ENCODE data around the gene CPPED1.
"Not testable (repeated sequence)": the region's sequence is repeated elsewhere in the genome, so short reads cannot be mapped to it uniquely, and the experiment has no call there.

Gene CPPED1

DNA sequence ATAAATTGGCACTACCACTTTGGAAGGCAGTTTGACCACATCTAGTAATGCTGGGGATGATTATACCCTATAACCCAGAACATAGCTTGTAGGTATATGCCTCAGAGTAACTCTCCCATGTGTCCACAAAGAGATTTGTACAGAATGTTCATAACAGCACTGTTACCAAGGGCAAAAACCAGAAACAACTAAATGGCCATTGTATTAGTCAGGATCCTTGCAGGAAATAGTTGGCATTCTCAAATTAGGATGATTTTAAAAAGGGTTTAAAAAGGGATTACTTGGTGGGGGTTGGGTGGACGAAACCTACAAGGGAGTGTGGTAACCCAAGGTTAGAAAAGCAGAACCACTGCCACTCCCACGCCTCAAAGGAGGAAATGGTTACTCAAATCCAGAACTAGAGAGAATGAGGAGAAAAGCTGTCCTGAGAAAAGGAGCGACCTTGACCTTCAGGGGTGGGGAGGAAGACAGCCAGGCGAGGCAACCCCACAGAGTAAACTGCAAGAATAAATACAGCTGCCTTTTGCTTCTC, 2.1 kb downstream of the CPPED1 start:
- DNase-seq: peak; percentile 80

DNA sequence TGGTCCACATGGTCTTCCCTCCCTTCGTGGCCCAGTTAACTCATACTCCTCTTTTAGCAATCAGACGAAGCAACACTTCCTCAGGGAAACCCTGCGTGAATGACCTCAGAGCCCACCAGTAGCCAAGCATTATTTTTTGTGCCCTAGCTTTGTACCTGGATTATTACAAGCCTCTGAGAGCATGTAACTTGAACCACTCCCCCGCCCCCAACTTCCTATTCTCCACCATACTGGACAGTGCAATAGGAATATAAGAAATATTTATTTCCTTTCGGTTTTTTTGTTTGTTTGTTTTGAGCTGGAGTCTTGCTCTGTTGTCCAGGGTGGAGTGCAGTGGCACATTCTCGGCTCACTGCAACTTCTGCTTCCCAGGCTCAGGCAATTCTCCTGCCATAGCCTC, 2.9 kb downstream of the CPPED1 start:
- DNase-seq: no peak

DNA sequence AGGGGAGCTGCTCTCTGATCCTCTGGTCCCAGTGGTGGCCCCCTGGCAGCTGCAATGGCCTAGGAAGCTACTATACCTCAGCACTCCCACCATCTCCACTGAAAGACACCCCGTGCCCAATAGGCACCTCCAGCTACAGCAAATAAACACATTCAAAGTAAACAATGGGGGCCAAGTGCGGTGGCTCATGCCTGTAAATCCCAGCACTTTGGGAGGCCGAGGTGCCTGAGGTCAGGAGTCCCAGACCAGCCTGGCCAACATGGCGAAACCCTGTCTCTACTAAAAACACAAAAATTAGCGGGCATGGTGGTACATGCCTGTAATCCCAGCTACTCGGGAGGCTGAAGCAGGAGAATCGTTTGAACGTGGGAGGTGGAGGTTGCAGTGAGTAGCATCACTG, 3.7 kb downstream of the CPPED1 start:
- DNase-seq: not testable (repeated sequence)

DNA sequence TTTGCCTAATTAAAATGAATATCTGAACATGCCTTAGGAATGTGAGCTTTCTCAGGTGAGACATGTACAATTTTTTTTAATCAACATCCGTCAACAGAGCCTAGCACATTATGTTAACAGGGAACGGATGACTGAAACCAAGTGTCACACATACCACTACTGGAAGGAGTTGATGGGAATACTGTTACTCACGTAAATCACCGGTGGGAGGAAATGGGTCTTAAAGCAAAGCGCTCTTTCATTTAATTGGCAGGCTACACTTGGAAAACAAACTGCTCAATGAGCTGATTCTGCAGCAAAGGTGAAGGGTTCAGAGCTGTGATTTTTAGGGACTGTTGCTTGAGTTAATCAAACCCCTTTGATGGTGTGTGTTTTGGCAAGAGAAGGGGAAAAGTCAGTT, 4.8 kb downstream of the CPPED1 start:
- DNase-seq: no peak

DNA sequence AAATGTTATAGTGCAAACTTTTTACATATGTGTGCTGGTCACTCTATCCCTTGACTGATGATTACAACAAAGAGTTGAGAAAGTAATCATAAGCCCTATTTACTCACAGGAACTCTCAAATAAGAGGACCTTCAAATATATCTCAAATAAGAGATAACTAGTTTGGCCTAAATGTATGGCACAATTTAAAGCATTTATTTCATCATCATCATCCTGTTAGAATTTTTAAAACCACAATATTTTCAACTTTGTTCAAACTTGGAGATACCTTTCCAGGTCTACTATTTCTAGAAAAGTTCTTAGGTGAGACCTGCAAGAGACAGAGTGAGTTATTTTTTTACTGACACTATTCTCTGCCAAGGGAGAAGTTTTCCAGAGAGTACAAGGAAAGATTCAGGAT, 5.5 kb downstream of the CPPED1 start:
- DNase-seq: peak; percentile 24

DNA sequence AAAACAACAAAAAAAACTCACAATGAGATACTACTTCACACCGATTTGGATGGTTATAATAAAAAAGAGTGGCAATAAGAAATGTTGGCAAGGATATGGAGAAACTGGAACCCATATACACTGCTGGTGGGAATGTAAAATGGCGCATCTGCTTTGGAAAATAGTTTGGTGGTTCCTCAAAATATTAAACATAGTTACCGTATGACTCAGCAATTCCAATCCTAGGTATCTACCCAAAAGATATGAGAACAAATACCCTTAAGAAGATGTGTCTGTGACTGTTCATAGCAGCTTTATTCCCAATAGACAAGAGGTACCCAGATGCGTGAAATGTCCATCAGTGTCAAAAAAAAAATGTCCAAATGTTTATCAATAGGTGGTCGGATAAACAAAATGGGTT, 7.2 kb downstream of the CPPED1 start:
- DNase-seq: no peak

DNA sequence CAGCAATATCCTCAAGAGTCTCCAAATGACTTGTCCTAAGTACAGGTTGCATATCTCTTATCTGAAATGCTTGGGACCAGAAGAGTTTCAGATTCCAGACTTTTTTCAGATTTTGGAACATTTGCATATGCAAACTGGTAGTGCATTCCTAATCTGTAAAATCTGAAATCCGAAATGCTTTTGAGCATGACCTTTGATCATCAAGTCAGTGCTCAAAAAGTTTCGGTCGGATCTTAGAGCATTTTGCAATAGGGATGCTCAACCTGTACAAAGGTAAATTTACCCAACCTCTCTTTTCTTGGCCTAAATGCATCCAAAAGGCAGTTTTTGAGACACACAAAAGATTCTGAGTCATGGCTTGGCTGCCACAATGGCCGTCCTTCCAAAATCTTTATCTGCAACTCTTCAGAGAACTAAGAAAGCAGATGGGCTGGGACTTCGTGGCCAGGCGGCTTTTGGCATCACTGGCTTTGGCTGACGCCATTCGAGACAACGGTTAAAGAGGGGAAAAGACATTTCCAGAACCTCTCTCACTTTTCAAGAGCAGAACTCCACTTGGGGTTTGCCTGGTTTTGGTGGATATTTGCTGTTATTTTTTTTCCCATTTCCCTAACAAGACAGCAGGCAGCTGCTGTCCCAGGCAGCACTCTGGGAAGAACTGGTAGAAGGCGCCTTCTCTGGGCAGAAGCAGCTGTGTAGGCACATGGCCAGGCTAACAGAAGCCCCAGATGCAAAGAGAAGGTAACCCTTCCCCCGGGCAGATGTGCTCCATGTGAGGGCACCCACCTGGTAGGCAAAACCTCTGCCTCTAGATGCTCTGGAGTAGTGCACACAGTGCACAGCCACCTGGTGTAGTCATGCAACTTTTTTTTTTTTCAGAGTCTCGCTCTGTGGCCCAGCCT, 8.9 kb downstream of the CPPED1 start:
- DNase-seq: peak; percentile 85

DNA sequence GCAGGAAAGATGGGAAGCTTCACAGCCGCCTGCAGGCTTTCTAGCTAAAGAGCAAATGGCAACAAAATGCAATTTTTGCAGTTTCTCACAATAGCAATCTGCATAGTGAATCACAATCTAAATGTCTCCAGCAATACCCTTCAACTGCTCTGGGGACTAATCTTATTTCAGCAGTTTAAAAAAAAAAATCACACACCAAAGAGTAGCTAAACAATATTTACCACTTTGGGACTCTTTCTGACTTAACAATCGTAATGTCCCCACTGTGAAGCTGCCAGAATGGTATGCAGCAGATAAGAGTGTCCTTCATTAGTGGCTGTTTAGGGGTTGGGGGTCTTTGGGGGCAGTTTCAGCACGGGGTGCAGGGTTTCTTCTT, 9.8 kb downstream of the CPPED1 start:
- DNase-seq: peak; percentile 55

DNA sequence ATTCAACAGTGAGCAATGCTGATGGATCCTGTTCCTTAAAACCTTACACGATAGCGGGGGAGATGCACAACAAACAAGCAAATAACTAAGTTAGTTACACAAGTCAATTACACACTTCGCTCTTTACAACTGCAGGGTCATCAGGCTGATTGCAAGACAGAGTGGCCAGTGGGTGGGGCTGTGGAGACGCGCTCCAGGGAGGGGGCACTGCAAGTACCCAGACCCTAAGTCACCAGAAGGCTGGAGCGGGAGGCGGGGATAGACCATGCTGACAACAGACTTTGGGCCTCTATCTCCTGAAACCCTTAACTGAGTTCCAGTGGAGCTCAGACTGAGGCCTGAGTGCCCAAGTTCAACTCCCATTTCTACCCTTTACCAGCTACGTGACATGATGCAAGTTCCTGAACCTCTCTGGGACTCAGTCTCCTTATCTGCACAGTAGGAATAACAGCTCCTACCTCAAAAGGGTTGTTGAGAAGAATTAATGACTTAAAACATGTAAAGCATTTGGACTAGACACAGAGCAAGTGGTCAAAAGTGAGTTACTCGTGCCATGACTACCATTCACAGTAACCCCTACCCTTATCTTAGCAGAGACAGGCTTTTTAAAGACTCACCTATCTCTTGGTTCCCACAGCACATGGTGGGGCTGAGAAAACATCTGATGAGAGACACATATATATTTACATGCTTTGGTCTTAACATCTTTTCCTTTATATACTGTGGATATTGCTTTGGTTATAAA, 10.4 kb downstream of the CPPED1 start:
- DNase-seq: peak; percentile 88

DNA sequence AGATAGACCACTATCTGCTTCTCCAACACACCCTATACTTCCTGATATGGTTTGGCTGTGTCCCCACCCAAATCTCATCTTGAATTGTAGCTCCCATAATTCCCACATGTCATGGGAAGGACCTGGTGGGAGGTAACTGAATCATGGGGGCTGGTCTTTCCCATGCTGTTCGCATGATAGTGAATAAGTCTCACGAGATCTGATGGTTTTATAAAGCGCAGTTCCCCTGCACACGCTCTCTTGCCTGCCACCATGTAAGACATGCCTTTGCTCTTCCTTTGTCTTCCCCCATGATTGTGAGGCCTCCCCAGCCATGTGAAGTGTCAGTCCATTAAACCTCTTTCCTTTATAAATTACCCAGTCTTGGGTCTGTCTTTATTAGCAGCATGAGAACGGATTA, 11.2 kb downstream of the CPPED1 start:
- DNase-seq: not testable (repeated sequence)

DNA sequence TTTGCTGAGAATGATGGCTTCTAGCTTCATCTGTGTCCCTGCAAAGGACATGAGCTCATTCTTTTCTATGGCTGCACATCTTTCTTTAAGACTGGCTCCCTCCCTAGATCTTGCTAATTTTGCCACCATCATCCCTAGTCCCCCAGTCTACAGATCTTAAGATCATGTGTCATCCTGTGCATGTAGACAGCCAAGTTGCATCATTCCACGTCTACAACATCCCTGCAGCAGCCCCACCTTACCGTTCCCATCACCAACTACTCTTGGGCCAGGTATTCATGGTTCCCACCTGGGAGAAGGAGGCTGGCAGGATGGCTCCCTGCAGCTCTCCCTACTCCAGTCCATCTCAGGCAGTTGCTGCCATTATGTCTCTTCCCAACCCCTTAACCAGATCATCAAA, 12.3 kb downstream of the CPPED1 start:
- no peak for DNase-seq

DNA sequence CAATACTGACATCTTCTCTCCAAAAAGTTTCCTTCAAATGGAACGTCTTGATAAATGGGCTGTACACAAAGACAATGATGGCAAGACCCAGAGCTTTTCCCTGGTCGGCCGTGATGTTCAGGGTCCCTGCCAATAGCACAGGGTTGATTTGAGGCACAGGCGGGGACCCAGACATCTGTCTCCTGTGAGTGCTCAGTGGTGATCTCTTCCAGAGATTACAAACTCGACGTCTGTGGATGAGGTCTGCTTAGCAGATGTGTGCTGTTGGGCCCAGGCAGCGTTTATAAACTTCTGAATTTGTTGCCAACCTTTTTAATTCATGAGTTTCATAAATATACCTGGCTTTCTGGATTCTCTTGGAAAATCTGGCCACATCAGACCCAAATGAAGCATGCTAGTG, 14.9 kb downstream of the CPPED1 start:
- no peak for DNase-seq

DNA sequence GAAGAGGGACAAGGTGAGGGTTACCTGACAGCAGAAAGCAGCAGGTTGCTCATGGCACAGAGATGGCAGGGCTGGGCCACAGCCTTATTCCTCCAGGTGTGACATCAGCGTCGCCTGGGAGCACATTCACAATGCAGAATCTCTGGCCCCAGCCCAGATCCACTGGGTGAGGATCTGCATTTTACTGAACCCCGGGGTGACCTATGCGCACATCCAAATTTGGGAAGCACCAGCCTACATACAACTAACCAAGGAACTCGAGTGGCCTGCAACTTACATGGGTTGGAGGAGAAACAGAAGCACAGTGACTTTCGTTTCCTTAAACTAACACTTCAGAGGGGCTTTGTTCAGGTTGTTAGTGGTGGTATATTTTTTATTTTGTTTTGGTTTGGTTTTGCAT, 17.6 kb downstream of the CPPED1 start:
- DNase-seq: no peak

DNA sequence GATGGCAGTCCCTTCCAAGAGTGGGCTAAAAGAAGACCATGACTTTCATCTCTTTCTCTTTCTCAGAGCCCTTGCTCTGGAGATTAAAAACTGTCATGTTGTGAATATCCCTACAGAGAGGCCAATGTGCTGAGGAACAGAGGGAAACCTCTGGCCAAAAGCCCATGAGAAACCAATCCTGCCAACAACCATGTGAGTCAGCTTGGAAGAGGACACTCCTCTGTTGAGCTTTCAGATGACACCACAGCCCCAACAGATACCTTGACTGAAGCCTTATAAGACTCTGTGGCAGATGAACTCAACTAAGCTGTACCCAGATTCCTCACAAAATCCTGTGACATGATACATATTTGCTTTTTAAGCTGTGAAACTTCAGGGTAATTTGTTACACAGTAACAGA, 19.6 kb downstream of the CPPED1 start:
- no peak for DNase-seq

DNA sequence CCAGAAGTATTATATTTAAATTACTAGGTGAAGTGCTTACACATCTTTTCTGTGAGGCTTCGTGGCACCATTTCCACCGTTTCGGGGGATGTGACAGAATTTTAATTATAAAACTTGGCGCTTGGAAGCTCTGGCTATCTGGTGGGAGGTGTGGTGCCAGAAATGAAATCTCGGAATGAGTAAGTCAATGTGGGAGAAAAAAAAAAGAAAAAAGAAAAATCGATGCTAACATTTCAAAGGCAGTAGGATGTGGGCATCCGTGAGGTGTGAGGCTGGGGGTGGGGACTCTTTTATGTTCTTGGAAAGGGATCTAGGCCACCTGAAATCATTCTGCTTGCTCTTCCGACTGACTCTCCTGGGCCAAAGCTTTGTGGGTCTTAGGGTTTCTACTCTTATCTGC, 21.9 kb downstream of the CPPED1 start:
- DNase-seq: no peak

DNA sequence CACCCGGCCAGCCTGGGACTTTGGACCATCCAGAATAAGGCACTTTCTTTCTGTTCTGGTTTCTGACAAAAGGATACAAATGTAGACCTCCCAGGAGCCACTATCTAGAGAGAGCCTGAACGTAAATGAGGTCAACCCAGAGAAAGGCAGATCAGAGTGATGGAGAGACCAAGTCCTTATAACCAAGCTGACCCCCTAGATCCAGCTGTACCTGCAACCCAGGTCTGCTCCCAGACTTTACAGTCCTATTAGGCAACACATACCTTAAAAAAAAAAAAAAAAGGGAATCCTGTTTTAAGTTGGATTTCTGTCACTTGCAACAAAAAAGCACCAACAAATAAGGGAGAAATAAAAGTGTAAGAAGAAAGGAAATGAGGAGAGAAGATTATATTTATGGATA, 23.2 kb downstream of the CPPED1 start:
- no peak for DNase-seq

DNA sequence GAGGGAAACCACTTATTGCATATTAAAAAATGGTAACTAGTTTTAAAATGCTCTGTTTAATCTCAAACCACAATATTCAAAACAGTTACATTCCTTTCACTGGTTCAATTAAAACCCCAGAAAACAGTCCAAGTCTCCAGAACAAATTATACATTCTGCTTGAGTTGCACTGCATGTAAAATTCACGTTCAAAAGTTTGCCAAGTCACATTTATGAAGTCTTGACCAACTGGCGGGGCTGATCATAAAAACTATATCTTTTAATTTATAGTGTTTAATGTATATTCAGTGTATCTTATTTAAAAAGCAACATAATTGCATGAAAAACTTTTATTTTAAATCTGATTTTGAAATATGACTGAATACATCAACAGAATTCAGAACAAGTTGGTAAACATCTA, 25.0 kb downstream of the CPPED1 start:
- DNase-seq: no peak

DNA sequence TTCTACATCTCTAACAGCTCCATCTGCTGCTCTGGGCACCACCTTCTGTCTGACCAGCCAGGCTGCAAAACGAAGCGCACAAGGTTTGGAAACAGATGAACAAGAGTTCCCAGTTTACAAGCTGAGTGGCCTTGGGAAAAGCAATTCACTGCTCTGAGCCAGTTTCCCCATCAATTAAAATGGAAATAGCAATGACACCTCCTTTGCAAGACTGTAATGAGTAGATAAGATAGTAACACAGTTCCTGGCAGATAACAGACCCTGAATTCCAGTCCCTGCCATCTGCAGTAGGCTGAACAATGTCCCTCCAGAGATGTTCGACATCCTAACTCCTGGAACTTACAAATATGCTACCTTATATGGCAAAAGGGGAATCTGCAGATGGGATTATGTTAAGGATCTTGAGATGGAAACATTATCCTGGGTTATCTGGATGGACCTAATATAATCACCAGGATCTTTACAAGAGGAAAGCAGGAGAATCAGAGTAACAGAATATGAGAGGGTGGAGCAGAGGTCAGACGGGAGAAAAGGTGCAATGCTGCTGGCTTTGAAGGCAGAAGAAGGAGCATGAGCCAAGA, 27.9 kb downstream of the CPPED1 start:
- no peak for DNase-seq

DNA sequence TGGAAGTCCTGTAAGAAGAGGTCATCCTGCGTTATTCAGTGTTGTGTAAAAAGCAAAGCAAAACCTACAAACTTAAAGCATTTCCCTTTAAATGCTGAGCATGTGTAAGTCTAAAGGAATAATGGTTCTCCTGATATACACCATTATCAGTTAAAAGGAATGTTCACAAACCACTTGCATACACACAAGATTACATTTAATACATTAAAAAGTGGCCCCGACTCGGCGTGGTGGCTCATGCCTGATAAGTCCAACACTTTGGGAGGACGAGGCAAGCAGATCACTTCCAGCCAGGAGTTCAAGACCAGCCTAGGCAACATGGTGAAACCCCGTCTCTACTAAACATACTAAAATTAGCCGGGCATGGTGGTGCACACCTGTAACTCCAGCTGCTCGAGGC, 30.5 kb downstream of the CPPED1 start:
- DNase-seq: peak; percentile 47

DNA sequence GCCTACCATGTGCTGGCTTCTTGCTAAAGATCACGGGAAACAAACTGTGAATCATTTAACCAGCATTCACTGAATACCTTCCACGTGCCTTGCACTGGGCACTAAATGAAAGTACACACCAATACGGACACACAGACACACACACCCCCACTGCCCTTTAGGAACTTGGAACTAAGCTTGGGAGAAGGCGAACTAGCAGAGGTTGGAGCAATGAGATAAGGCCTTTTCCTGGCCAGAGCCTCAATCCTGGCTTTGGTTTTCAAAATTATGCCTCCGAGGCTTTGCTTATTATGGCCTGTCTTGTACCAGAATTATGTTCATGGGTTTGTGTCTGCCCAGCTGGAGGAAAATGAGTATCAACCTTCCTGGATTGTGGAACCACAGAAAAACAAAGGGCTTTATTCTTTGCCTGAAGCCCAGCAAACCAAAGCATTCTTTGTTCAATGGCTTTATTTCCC, 32.3 kb downstream of the CPPED1 start:
- no peak for DNase-seq

DNA sequence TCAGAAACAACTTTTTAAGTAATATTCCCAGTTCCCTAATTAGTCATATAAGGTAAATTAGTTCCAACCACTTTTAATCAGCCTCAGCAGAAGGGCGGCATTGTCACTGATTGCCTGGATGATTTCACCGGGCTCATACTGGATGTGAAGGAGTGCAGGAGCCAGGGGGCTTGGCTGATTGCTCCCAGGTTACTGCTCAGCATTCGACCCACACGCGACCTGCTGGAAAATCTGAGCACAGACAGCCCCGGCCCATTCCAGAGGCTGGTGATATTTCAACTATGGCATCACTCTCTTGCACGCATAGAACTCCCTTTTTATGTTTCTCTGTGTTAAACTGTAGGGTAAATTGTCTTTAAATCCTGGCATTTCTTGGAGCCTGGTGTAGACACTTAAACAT, 34.2 kb downstream of the CPPED1 start:
- DNase-seq: no peak

DNA sequence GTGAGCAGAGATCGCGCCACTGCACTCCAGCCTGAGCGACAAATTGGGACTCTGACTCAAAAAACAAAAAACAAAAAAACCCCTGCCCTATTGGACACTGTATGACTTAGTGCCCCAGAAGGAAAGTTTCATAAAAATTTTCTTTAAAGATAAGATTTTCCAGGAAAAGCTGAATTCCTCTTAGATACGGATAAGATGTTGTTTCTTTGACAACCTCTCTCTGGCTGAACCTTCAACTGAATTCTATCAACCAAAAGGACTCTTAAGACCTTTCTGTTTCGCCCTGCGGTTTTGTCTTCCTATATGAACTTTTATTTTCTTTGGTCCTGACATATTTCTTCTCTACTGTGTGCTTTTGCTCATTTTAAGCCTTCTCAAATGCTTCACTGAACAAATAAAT, 35.8 kb downstream of the CPPED1 start:
- DNase-seq: peak; percentile 94

DNA sequence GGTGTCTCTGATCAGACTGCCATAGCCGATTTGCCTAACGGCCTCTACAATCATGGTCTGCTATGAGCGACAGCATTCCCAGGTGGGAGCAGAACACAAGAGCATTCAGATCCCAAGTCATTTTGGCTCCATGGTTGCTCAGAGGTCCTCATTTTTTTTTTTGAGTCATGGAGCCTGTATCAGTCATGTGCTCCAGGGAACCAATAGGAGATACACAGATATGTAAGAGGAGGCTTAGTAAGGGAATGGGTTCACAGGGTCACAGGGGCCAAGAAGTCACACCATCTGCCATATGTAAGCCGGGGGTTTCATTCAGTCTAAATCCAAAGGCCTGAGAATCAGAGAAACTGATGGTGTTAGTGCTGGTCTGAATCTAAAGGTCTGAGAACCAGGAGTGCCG, 36.8 kb downstream of the CPPED1 start:
- DNase-seq: no peak

DNA sequence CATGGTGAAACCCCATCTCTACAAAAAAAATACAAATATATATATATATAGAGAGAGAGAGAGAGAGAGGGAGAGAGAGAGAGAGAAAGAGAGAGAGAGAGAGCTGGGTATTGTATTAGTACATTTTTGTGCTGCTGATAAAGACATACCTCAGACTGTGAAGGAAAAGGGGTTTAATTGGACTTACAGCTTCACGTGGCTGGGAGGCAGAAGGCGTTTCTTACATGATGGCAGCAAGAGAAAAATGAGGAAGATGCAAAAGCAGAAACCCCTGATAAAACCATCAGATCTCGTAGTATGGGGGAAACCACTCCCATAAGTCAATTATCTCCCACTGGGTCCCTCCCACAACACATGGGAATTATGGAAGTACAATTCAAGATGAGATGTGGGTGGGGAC, 37.5 kb downstream of the CPPED1 start:
- peak; percentile 73 for DNase-seq

Data from hematopoietic multipotent progenitor cell treated with erythropoietin and hydrocortisone succinate and interleukin-3 and kit ligand, for 4 days (in vitro differentiated cells).